SK-N-DZ (cell line): ENCODE data around the gene NANOS3.
"Not testable (repeated sequence)": the region's sequence is repeated elsewhere in the genome, so short reads cannot be mapped to it uniquely, and the experiment has no call there.

Source experiments
- DNase-seq: peaks from one replicate; pipeline ENCODE4 v3.0.0-alpha.2; 2015; ENCODE audit warnings: low spot score

NANOS3 gene

GRCh38 chr19:13843104-13843921, 33.6 kb upstream of the NANOS3 start:
- DNase-seq, result peak; percentile 56

GRCh38 chr19:13844130-13844631, 32.8 kb upstream of the NANOS3 start:
- DNase-seq, result no peak

- peak; percentile 89 for DNase-seq
Observed at GRCh38 chr19:13846557-13847406, 30.2 kb upstream of the NANOS3 start.

- peak; percentile 82 for DNase-seq
Observed at GRCh38 chr19:13847407-13848339, 29.3 kb upstream of the NANOS3 start.

DNA sequence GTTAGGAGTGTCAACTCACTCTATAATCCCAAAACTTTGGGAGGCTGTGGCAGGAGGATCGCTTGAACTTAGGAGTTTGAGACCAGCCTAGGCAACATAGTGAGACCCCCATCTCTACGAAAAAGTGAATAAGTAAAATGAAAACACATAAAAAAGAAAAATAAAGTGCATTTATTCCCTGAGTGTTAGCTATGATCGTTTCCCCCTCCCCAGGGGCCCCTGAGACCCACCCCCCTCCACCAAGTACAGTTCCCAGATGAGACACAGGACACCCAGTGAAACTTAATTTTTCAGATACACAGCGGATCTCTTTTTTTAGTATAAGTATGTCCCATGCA, 28.6 kb upstream of the NANOS3 start:
- DNase-seq, result no peak

DNA sequence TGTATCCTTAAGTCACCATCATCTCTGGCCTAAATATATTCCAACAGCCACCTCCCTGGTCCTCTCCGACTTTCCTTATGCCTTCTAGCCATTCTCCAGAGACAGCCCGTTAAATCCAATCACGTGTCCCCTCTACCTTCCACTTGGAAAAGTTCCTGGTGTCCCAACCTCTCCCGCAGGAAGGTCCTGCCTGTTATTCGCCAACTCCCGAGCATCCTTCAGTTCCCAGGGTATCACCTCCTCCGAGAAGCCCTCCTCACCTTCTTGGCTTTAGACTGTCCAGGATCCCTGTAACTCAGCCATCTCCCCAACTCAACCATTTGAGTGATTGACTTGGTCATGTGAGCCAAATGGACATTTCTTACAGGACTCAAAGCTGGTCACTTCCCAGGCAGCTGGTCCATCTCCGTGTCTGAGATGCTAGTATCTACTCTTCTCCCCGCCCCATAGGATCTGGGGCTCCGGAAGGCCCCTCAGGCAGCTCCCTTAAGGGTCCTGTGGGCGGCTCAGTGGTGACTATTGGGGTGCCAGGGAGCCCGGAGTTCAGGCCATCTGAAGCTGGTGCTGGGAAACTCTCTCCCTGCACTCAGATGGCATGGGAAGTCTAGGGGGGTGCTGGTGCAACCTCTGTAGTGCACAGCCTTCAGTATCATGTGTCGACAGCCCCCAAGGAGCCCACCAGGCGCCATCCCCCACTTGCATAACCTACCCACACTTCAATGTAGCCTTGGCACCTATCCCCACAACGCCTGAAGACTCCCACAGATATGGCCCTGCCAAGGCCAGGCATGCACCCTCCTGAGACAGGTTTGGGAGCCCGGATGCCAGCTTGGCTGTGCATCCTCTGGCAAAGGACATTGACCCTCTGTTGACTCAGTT, 27.9 kb upstream of the NANOS3 start:
- no peak for DNase-seq

GRCh38 chr19:13849991-13850909, 26.7 kb upstream of the NANOS3 start:
- peak; percentile 26 for DNase-seq

- DNase-seq, result no peak
Observed at GRCh38 chr19:13850910-13851733, 25.8 kb upstream of the NANOS3 start.

GRCh38 chr19:13851734-13852114, 25.2 kb upstream of the NANOS3 start:
- DNase-seq, result not testable (repeated sequence)

DNA sequence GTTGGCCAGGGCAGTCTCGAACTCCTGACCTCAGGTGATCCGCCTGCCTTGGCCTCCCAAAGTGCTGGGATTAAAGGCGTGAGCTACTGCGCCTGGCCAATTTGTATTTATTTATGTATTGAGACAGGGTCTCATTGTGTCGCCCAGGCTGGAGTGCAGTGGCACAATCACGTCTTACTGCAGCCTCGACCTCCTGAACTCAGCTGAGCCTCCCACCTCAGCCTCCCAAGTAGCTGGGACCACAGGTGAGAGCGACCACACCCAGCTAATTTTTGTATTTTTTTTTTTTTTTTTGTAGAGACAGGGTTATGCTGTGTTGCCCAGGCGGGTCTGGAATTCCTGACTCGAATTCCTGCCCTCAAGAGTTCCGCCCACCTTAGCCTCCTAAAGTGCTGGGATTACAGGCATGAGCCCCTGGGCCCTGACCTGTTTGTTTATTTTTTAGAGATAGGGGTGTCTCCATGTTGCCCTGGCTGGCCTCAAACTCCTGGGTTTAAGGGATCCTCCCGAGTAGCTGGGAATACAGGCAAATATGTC, 24.7 kb upstream of the NANOS3 start:
- DNase-seq, result not testable (repeated sequence)

DNA sequence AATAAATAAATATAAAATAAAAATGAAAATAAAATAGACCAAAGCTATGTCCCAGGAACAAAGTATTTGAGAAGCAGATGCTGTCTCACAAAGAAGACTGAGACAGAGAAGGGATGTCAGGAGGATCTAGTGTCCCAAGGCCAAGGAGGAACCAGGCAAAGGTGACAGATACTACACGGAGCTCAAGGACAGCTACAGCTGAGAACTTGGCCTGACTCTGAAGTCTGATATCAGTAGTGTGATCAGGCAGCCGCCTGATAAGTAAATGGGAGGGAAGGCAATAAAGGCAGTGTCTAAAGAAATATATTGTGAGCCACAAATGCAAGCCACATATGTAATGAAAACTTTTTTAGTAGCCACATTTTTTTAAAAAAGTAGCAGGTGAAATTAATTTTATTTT, 20.4 kb upstream of the NANOS3 start:
- DNase-seq, result no peak

DNA sequence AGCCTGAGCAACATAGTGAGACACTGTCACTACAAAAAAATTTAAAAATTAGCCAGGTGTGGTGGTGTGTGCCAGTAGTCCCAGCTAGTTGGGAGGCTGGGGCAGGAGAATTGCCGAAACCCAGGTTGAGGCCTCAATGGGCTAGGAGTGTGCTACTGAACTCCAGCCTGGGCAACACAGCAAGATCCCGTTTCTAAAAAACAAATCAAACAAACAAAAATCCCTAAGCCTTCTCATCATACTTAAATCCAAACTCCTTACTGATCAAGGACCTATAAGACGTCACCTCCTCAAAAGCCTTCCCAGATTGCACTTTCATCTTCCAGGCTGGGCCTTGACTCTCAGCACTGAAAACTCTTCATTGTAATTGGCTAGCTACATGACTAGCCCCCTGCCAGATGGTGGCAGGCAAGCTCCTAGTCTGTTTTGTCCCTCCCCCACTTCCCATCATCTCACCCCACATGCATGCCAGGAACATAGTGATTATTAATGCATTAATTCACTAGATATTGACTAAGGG, 17.5 kb upstream of the NANOS3 start:
- peak; percentile 36 for DNase-seq

- DNase-seq, result no peak
Observed at GRCh38 chr19:13860679-13861391, 16.1 kb upstream of the NANOS3 start.

DNA sequence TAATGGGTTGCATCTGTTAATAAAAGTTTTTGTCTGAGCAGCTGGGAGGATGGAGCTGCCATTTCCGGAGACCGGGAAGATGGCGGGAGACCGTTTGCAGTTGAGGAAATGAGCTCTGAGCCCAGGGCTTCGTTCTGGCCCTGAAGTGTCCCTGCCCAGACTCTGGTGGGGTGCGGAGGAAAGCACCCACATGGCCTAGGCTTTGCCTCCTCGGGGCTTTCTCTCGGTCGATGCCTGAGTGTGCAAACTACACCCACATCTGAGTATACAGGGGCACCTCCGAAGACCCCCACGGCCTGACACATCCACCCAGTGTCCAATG, 15.6 kb upstream of the NANOS3 start:
- DNase-seq, result no peak

- peak; percentile 77 for DNase-seq
Observed at GRCh38 chr19:13861714-13862531, 15.0 kb upstream of the NANOS3 start.

DNA sequence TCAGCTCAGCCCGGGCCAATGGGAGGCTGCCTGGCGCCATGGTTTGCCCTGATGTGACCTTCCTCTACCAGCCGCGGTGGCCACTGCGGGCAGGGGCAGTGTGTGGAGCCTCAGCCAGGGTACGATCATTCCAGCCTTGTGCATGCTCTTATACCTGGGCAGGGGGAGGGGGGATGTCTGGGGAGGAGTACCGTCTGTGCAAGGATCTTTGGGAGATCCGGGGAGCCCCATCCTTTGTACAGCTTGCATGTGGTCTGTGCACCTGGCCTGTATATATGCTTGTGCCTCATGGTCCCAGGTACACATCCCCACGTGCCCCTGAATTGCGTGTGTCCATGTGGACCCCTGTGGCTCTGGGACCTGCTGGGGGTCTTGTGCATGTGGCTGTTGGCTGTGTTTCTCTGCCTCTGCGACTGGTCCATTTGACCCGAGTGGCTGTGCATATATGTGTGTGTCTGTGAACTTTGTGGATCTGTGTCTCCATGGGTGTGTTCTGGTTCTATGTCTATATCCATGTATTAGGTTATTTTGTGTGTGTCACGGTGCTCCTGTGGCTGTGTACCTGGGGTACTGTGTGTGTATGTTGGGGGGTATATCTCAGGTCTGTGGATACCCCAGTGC, 12.8 kb upstream of the NANOS3 start:
- no peak for DNase-seq
